Measurements from ENCODE around the gene SPINK7.
A peak's percentile ranks its signal among the peaks of the same experiment; 100 is the strongest.
"Not testable (repeated sequence)": the region's sequence is repeated elsewhere in the genome, so short reads cannot be mapped to it uniquely, and the experiment has no call there.

SPINK7 gene

GRCh38 chr5:148312153-148312552 is at the start of gene SPINK7:
TSS of gene SPINK7 (plus strand) at chr5:148312423. CDS start at chr5:148312484, 61 bp downstream.
- DNase-seq = no peak

- DNase-seq = no peak
Measured at GRCh38 chr5:148267962-148268361, 44.3 kb upstream of the SPINK7 start.

GRCh38 chr5:148268566-148268965 is 43.7 kb upstream of the SPINK7 start, which contains the start of gene SPINK13:
TSS of gene SPINK13 (plus strand) at chr5:148268794. CDS start at chr5:148270073, 1,279 bp downstream.
- DNase-seq = no peak

GRCh38 chr5:148275129-148275528 is 37.1 kb upstream of the SPINK7 start:
- DNase-seq = not testable (repeated sequence)

GRCh38 chr5:148280893-148281292 is 31.3 kb upstream of the SPINK7 start:
- DNase-seq = not testable (repeated sequence)

GRCh38 chr5:148281336-148281735 is 30.9 kb upstream of the SPINK7 start:
- DNase-seq = not testable (repeated sequence)

GRCh38 chr5:148290271-148291195 is 21.7 kb upstream of the SPINK7 start:
- peak; percentile 22 for DNase-seq

GRCh38 chr5:148297731-148298130 is 14.5 kb upstream of the SPINK7 start:
- DNase-seq = no peak

- no peak for DNase-seq
Measured at GRCh38 chr5:148306446-148306845, 5.8 kb upstream of the SPINK7 start.

- no peak for DNase-seq
Measured at GRCh38 chr5:148309019-148309418, 3.2 kb upstream of the SPINK7 start.

- DNase-seq = no peak
Measured at GRCh38 chr5:148309746-148310145, 2.5 kb upstream of the SPINK7 start.

- DNase-seq = no peak
Measured at GRCh38 chr5:148311484-148311883, 739 bp upstream of the SPINK7 start.

GRCh38 chr5:148314187-148314586 is 2.0 kb downstream of the SPINK7 start:
- no peak for DNase-seq

GRCh38 chr5:148314731-148315130 is 2.5 kb downstream of the SPINK7 start:
- no peak for DNase-seq

- not testable (repeated sequence) for DNase-seq
Measured at GRCh38 chr5:148320011-148320963, 8.1 kb downstream of the SPINK7 start.

- no peak for DNase-seq
Measured at GRCh38 chr5:148333262-148333849, 21.1 kb downstream of the SPINK7 start.

- no peak for DNase-seq
Measured at GRCh38 chr5:148335259-148335658, 23.0 kb downstream of the SPINK7 start, which contains the start of gene SPINK9. TSS of gene SPINK9 (plus strand) at chr5:148335559. CDS start at chr5:148335614, 55 bp downstream.

GRCh38 chr5:148336704-148337435 is 24.6 kb downstream of the SPINK7 start:
- DNase-seq = no peak

GRCh38 chr5:148342371-148343045 is 30.3 kb downstream of the SPINK7 start:
- DNase-seq = no peak

- DNase-seq = no peak
Measured at GRCh38 chr5:148343046-148343407, 30.8 kb downstream of the SPINK7 start.

Measured in NCI-H1694 (cell line).